IPS DF 6.9 (cell line): ENCODE measurements around the gene SHISA2.

Experiments used
- DNase-seq: peaks from one replicate; pipeline ENCODE4 v3.0.0-alpha.2; 2013; ENCODE audit warnings: low read depth, low spot score
- H3K27ac ChIP-seq: one replicate; pipeline ENCODE4 v1.5.1; 2013; ENCODE audit warnings: low read length, control low read depth
- H3K27me3 ChIP-seq: 2 replicates; pipeline ENCODE4 v1.6.1; 2013; ENCODE audit warnings: mild to moderate bottlenecking, low read length; ENCODE audit not compliant: control insufficient read depth, insufficient read depth
- H3K36me3 ChIP-seq: 2 replicates; pipeline ENCODE4 v1.6.1; 2013; ENCODE audit warnings: low read length; ENCODE audit not compliant: control insufficient read depth, insufficient read depth
- H3K4me1 ChIP-seq: 2 replicates; pipeline ENCODE4 v1.6.1; 2013; ENCODE audit warnings: low read length; ENCODE audit not compliant: control insufficient read depth, insufficient read depth
- H3K4me3 ChIP-seq: 2 replicates; pipeline ENCODE4 v1.5.1; 2013; ENCODE audit warnings: mild to moderate bottlenecking, low read length
- H3K9me3 ChIP-seq: 2 replicates; pipeline ENCODE4 v1.6.1; 2013; ENCODE audit warnings: low read length, inconsistent platforms; ENCODE audit not compliant: control insufficient read depth, insufficient read depth
- WGBS: extraction: QIAGEN DNeasy Blood & Tissue Kit; methylation state at CpG from one replicate; pipeline ENCODE4 v1.1.7; 2013; ENCODE audit warnings: mixed read lengths, missing lambda C conversion rate; ENCODE audit not compliant: insufficient read length, insufficient coverage; 5-methylcytosine and 5-hydroxymethylcytosine counted together

The SHISA2 gene

DNA sequence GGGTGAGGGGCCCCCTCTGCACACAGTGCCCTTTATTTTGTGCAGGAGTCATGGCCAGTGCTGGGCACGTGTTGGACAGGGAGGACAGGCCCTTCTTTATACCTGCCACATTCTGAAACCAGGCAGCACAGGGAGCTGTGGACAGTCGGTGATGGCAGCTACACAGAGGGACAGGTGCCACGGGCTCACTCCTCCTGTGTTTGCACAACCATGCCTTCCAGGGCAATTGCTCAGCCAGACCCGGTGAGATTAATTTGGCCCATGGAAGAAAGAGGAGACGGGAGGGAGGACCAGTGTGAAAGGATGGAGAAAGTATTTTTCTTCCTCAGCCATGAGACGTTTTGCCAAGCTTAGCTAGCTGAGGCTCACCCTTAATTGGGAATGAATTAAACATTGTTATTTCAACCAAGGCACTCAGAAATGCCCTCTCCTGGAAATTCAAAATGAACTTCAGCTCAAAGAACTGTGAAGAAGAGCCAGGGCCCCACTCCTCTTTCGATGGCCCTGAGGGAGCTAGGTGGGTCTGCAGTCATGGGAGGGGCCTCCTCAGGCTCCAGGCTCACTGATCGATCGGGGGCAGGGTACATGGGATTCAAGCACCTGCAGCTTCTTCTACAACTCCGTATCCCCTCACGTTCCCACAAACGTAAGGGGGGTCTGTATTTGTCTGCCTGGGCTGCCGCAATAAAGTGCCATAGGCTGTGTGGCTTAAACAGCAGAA, 41.2 kb downstream of the SHISA2 start:
- DNase-seq, result no peak
- H3K27me3 ChIP-seq, result no peaks in the 10 kb centered on the region
- WGBS, result no CpG with 5 or more reads among the region's 13 CpGs
- H3K9me3 ChIP-seq, result no peaks in the 10 kb centered on the region
- no peaks in the 10 kb centered on the region for H3K4me1 ChIP-seq
- no peak overlapping the region for H3K27ac ChIP-seq
- no peaks in the 10 kb centered on the region for H3K36me3 ChIP-seq
- no peak overlapping the region for H3K4me3 ChIP-seq

DNA sequence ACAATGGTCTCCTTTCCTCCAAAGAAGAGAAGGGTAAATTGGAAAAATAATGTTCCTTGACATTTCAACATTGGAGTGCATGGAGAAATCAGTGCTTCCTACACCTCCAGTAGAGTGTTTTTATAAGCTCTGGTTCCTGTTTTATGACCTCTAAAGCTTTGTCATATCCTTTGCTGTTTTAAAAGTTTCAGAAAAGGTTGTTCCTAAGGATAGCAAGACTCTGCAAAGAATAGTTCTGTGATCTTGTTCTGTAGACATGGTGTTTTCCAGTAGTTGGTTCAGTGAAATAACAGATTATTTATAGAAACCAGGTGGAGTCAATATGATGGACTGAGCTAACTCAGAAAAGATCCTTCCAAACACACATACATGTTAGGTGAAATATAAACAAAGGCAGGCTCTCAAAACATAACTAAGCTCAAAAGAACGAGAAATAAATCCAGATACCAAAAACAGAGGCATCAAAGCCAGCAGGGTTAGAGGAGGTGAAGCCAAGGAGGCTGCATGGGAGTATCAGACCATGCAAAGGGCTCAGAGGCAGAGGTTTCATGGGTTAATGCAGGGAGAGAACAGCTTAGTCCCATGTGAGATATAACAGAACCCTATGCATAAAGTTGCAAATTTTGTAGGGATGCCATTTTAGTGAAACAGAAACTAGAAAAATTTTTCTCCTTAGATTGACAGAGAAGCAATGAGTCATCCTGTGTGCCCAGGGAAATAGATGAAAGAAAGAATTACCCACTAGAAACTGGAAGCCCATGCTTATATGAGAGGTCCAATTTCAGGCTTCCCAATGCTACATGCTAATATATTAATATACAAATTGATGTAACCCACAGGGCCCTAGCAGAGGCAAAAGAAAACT, 44.3 kb downstream of the SHISA2 start:
- Histone ChIP-seq H3K9me3 (no peaks in the 10 kb centered on the region), H3K27me3 (no peaks in the 10 kb centered on the region), H3K4me1 (no peaks in the 10 kb centered on the region), H3K36me3 (no peaks in the 10 kb centered on the region), H3K27ac (no peak overlapping the region), H3K4me3 (no peak overlapping the region)
- WGBS, result no CpG with 5 or more reads among the region's 1 CpG
- no peak for DNase-seq
